Adrenal gland (tissue), 12 donors: ENCODE data around the gene ZSWIM8. TPM values are rescaled to one million over a fixed set of nuclear protein-coding genes. Genes with fewer than 3 reads are reported as not detected.

Experiments
- DNase-seq, 7 donors: peaks; one replicate each; pipeline ENCODE4 v3.0.0-alpha.2; 2019 to 2020
- H3K27ac ChIP-seq, 5 donors: fragments of 200-600 bp; sonication (generic) in 4 of 5; 1 replicate in 3 of 5; 2 replicates in 2 of 5; pipeline versions ENCODE4 v1.5.1 to v1.8.0; 2016 to 2020; ENCODE audit warnings: mild to moderate bottlenecking in 1 of 5
- H3K27me3 ChIP-seq: fragments of 200-600 bp; 2 replicates; pipeline ENCODE4 v1.8.0; 2021
- H3K36me3 ChIP-seq, 2 donors: fragments of 200-600 bp; replicated peaks in 1 of 2; 1 replicate in 1 of 2; 2 replicates in 1 of 2; pipeline versions ENCODE4 v1.5.1 to v1.8.0; 2018 to 2022
- H3K4me1 ChIP-seq, 2 donors: fragments of 200-600 bp; replicated peaks in 1 of 2; 1 replicate in 1 of 2; 2 replicates in 1 of 2; pipeline versions ENCODE4 v1.5.1 to v1.8.0; 2018 to 2021
- H3K4me3 ChIP-seq, 4 donors: fragments of 200-600 bp; sonication (generic) in 3 of 4; one replicate each; pipeline ENCODE4 v1.5.1; 2016 to 2018
- H3K9me3 ChIP-seq, 3 donors: fragments of 200-600 bp; sonication (generic) in 1 of 3; replicated peaks in 1 of 3; 1 replicate in 2 of 3; 2 replicates in 1 of 3; pipeline versions ENCODE4 v1.5.1 to v1.8.0; 2016 to 2021
- CTCF ChIP-seq, 6 experiments: fragments of 450-650 bp in 4 of 6; fragments of 200-600 bp in 2 of 6; sonication (generic) in 1 of 6; IDR thresholded peaks; 1 replicate in 5 of 6; 2 replicates in 1 of 6; pipeline versions ENCODE4 v1.5.1 to v1.8.0; 2016 to 2021; ENCODE audit warnings: antibody characterized with exemption in 6 of 6, mild to moderate bottlenecking in 2 of 6, moderate library complexity in 1 of 6
- POLR2A ChIP-seq, 2 donors: fragments of 450-650 bp; IDR thresholded peaks; one replicate each; pipeline ENCODE4 v1.6.1; 2017; ENCODE audit warnings: antibody characterized with exemption in 2 of 2, mild to moderate bottlenecking in 2 of 2, moderate library complexity in 1 of 2
- WGBS, 4 donors: extraction: QIAGEN DNeasy Blood & Tissue Kit in 2 of 4; methylation state at CpG; one replicate each; pipeline versions ENCODE4 v1.1.5 to v1.1.7; 2013 to 2017; 5-methylcytosine and 5-hydroxymethylcytosine counted together
- intact Hi-C, 2 donors: fragments of 100-400 bp; cut with DNase I; formaldehyde crosslinking; loops; one replicate each; pipeline versions ENCODE4 v1.14.1 to v1.15.0; 2022 to 2023
- polyA plus RNA-seq, 3 donors: library from polyadenylated mRNA; stranded (reverse); fragments of 200-250 nt in 2 of 3; fragments of 350-450 nt in 1 of 3; fragmentation: Illumina TruSeq in 1 of 3; extraction: RNeasy Lipid Tissue Mini Kit (QIAGEN cat#74804) in 1 of 3; gene quantifications; one replicate each; pipeline ENCODE4 v1.2.3, GENCODE V29; 2013 to 2014
- total RNA-seq, 9 donors: library from RNA; depleted of rRNA in 4 of 9; stranded (reverse); fragments of >200 nt in 4 of 9; fragments of 120-200 nt in 1 of 9; fragmentation: NEBNext Ultra II Directional in 1 of 9; extraction: Animal tissue kit (Norgen Biotek cat#: 25700) in 1 of 9; gene quantifications; one replicate each; pipeline versions ENCODE4 v1.1.0 to v1.2.4, GENCODE V29; 2013 to 2023
- donor health status: healthy with polysubstance abuse.
- donor health status: Bipolar disorder and iron deficiency.
- donor health status: DM: yes; HTN: yes; CAD: no.
- donor health status: DM: no; HTN: no; CAD: no.
- donor health status: DM: no; HTN: no; CAD: no.
- donor health status: DM: yes; HTN: yes; CAD: no.

Gene ZSWIM8
- total and polyA plus RNA-seq, 12 donors, result 55.7 to 714 (median 114) TPM

GRCh38 chr10:73841061-73841421, 55.6 kb downstream of the ZSWIM8 start:
- Histone ChIP-seq H3K36me3 (peaks cover 0 to 52% of the 10 kb centered on the region in 2 donors), H3K4me1 (no peaks in the 10 kb centered on the region), H3K27me3 (no peaks in the 10 kb centered on the region), H3K4me3 (no peak overlapping the region), H3K9me3 (no peaks in the 10 kb centered on the region), H3K27ac (no peak overlapping the region)
- DNase-seq, result no peak
- WGBS, 4 donors, result 90 to 95% (median 93%) methylated on average over 6 to 9 of the region's 9 CpGs
- TF ChIP-seq POLR2A (IDR thresholded peaks at IDR 0.05) (no peak), CTCF (IDR thresholded peaks at IDR 0.05) (no peak)
- intact Hi-C loops, result no loop called here

- no peak for TF ChIP-seq CTCF (IDR thresholded peaks at IDR 0.05)
- no peak for TF ChIP-seq POLR2A (IDR thresholded peaks at IDR 0.05)
- Histone ChIP-seq H3K27me3 (no peaks in the 10 kb centered on the region), H3K4me1 (no peaks in the 10 kb centered on the region), H3K27ac (no peak overlapping the region), H3K4me3 (no peak overlapping the region), H3K36me3 (peaks cover 0 to 52% of the 10 kb centered on the region in 2 donors), H3K9me3 (no peaks in the 10 kb centered on the region)
- WGBS, 4 donors, result 90 to 92% (median 91%) methylated on average over 2 to 9 of the region's 9 CpGs
- no peak for DNase-seq
- intact Hi-C loops, result no loop called here
Measured at GRCh38 chr10:73841526-73842285, 56.3 kb downstream of the ZSWIM8 start.

GRCh38 chr10:73842349-73842748, 56.9 kb downstream of the ZSWIM8 start:
- TF ChIP-seq CTCF (IDR thresholded peaks at IDR 0.05) (no peak), POLR2A (IDR thresholded peaks at IDR 0.05) (no peak)
- no peak for DNase-seq
- no peak overlapping the region for H3K4me3 ChIP-seq
- H3K27me3 ChIP-seq, result no peaks in the 10 kb centered on the region
- peaks cover 0 to 53% of the 10 kb centered on the region in 2 donors for H3K36me3 ChIP-seq
- H3K9me3 ChIP-seq, result no peaks in the 10 kb centered on the region
- intact Hi-C loops, result no loop called here
- H3K27ac ChIP-seq, result no peak overlapping the region
- WGBS, 4 donors, result 83 to 93% (median 86%) methylated on average over 6 to 11 of the region's 11 CpGs
- no peaks in the 10 kb centered on the region for H3K4me1 ChIP-seq

GRCh38 chr10:73843261-73843660, 57.9 kb downstream of the ZSWIM8 start:
- H3K27ac ChIP-seq, result no peak overlapping the region
- H3K4me3 ChIP-seq, result no peak overlapping the region
- WGBS, 4 donors, result 85 to 97% (median 86%) methylated on average over 5 of the region's 5 CpGs
- no peaks in the 10 kb centered on the region for H3K27me3 ChIP-seq
- TF ChIP-seq CTCF (IDR thresholded peaks at IDR 0.05) (no peak), POLR2A (IDR thresholded peaks at IDR 0.05) (no peak)
- intact Hi-C loops, result no loop called here
- no peaks in the 10 kb centered on the region for H3K9me3 ChIP-seq
- no peak for DNase-seq
- H3K4me1 ChIP-seq, result no peaks in the 10 kb centered on the region
- peaks cover 0 to 58% of the 10 kb centered on the region in 2 donors for H3K36me3 ChIP-seq
